ENCODE data around the gene MUSTN1. TPM values are rescaled to one million over a fixed set of nuclear protein-coding genes. Genes with fewer than 3 reads are reported as not detected.

The MUSTN1 gene
- total RNA-seq, 1 donor from 2014 or later: 0.59 TPM

DNA sequence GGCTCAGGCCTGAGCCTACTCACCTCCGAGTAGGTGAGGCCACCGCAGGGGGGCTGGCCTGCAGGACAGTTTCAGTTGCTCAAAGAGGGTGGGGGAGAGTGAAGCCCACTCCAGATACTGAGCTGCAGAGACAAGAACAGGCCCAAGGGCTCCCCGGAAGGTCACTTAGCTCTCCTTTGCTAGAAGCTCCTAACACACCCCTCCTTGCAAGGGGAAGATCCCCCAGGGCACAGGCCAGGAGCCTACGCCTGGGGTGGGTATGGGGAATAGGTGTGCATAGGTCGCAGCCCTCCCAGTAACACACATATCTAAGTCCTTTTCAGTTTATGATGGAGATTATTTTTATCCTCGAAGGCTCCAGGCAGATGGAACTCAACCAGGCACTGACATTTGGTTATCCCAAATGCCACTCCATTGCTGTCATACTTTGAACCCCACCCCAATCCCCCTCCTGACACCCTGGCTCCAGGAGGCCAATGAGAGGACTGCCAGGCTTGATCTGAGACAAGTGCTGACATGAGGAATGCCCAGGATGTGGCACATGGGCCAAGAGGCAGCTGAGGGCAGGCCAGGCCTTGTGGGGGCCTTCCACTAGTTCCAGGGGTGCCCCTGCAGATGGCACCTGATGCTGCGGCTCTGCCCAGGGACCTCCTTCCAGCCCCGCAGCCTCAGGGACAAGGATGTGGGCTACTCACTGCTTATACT, 1.1 kb upstream of the MUSTN1 start:
- intact Hi-C loops (cut with micrococcal nuclease): no loop called here

GRCh38 chr3:52833202-52833601, 1.6 kb downstream of the MUSTN1 start:
- intact Hi-C loops (cut with micrococcal nuclease): no loop called here

- intact Hi-C loops (cut with micrococcal nuclease): no loop called here
These were observed 3.1 kb downstream of the MUSTN1 start for GRCh38 chr3:52831500-52832301.

DNA sequence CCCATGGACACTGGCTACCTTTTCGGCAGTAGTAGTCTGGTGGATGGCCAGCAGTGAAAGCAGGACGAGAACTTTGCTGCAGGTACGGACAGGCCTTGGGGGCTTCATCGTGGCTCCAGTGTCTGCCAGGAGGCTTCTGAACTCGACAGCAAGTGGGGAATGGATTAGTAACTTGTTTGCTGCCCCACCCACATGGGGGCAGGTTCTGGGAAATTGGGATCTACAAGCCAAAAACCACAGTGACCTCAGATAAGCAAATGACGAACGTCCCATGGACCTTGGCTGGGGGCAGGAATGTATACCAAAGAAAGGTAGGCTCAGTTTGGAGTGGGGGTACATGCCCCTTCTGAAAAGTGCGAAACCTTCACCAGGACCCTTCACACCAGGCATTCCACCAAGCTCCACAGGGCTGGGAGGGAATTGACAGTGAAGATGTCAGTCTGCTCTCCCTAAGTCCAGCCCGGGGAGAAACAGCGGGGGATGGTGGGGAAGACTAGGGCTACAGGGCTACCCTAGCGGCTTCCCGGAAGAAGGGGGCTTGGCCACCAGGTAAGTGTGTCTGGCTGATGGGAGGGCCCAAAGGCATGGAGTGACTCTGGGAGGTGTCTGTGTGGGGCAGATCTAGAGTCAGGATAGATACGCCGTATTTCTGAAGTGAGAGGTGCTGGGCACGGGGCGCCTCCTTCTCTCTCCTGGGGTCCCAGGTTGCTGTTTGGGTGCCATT, 4.1 kb downstream of the MUSTN1 start, which contains the start of gene ITIH4:
TSS of gene ITIH4 (minus strand) at position 138 of the 724 bp plus-strand sequence. CDS start at position 108, 30 bp downstream.
- intact Hi-C loops (cut with micrococcal nuclease): no loop called here

- intact Hi-C loops (cut with micrococcal nuclease): no loop called here
These were observed 4.8 kb downstream of the MUSTN1 start for GRCh38 chr3:52829906-52830463.

DNA sequence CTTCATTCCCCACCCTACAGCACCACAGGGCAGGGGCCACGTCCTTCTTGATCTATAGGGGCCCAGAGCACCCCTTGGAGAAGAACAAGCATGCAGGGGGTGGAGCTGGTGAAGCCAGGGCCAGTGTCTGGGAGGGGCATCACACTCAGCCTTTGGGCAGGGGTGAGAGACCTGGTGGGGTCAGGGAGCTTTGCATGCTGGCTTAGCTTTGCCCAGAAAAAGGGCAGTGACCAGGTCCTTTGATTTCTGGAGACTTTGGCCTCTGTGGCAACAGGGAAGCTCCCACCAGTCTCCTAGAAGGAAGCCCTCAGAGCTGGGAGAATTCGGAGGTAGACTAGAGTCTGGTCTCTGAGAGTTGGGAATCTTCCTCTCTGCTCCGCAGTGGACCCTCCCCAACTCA, 5.3 kb downstream of the MUSTN1 start:
- intact Hi-C loops (cut with micrococcal nuclease): no loop called here

- intact Hi-C loops (cut with micrococcal nuclease): no loop called here
These were observed 6.9 kb downstream of the MUSTN1 start for GRCh38 chr3:52827866-52828376.

- intact Hi-C loops (cut with micrococcal nuclease): no loop called here
These were observed 7.4 kb downstream of the MUSTN1 start for GRCh38 chr3:52827441-52827840.

DNA sequence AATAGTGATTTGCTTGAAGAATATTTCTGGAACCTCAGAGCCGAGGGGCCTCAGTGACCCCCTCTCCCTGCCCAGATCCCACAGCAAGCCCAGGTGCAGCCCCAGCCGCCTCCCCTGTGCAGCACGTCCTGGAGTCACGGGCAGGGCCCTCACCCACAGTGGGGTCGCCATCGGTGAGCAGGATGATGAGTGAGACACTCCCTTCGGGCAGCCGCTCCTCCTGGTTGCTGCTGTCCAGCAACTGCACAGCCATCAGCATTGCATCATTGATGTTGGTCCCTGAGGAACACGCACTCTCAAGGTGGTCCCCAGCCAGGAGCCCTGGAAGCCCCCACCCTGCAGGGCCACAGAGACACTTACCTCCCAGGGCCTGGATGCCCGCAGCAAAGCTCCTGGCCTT, 10.8 kb downstream of the MUSTN1 start:
- intact Hi-C loops (cut with micrococcal nuclease): no loop called here

GRCh38 chr3:52822363-52822762, 12.5 kb downstream of the MUSTN1 start:
- intact Hi-C loops (cut with micrococcal nuclease): no loop called here

GRCh38 chr3:52820736-52821135, 14.1 kb downstream of the MUSTN1 start:
- intact Hi-C loops (cut with micrococcal nuclease): no loop called here

DNA sequence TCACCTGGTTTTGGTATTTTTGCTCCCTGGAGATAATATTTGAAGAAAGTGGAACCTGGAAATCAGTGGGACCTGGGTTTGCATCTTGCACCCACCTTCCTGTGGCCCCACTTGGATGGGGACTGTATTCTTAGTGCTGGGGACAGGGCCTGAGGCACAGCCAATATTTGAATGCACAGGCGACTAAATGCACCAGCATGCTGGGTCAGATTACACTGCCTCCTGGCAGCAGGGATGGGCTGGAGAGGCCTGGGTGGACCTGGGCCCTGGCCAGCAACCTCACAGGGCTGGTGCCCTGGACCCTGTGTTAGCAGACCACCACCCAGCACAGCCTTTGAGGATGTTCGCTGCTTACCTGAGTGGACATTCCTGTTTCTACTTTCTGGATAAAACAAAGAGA, 14.9 kb downstream of the MUSTN1 start:
- intact Hi-C loops (cut with micrococcal nuclease): no loop called here

DNA sequence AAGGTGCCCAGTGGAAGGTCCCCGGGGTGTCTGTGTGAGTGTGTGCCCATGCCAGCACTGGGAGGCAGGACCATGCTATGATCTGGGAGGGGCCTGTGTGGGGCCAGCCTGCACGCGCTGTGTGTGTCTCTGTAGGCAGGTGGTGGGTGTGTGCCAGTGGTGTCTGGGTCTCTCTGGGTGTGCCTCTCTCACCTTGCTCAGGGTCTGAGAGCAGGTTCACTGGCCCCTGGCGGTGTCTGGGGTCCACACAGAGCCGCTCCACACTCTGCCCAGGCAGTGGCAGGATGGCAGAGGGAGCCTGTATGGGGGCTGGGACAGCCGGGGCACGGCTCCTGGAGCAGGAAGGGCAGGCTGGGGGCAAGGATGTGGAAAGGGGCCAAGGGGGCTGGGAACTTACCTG, 17.0 kb downstream of the MUSTN1 start:
- intact Hi-C loops (cut with micrococcal nuclease): no loop called here

DNA sequence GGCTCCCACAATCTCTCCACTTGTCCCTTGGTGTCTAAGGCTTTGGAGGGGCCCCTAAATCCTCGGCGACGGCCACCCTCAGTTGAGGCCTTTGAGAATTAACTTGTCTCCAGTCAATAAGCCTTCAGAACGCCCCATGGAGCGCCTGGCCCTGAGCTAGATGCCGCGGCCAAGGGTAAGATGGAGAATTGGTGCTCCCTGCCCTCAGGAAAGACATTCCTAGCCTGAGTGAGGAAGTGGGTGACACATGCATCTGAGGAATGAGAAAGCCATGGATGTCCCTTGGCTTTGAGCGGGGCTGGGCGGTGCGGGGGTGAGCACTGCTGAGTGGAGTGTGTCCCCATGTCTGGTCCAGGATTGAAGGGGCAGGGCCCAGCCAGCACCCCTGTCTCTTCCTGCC, 17.6 kb downstream of the MUSTN1 start:
- intact Hi-C loops (cut with micrococcal nuclease): no loop called here

- intact Hi-C loops (cut with micrococcal nuclease): no loop called here
These were observed 18.2 kb downstream of the MUSTN1 start for GRCh38 chr3:52816654-52817053.

- intact Hi-C loops (cut with micrococcal nuclease): no loop called here
These were observed 18.6 kb downstream of the MUSTN1 start for GRCh38 chr3:52816199-52816598.

- intact Hi-C loops (cut with micrococcal nuclease): no loop called here
These were observed 21.0 kb downstream of the MUSTN1 start for GRCh38 chr3:52813810-52814209.

DNA sequence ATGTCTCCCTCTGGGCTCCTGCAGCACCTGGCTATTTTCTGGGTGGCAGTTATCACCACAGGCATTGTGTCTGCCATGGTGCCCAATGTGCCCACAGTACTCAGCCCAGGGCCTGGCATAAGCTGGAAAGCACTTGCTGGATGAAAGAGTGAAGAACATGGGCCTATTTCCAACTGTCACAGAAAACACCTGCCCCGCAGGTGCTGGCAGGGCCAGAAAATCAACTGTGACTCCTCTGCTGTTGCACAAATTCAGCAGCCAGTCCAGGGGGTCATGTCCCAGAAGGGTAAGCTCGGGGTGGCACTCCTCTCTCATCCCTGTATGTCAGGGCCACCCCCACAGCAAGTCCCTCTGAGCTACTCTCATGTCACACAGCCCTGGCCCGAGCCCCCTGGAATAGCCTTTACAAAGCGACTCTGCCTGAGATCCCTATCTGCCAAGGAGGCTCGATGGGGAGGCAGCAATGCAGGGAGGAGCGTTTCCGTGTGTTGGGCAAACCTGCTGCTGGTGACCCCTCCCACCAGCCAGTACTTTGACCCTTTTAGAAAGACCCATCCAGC, 23.3 kb downstream of the MUSTN1 start:
- intact Hi-C loops (cut with micrococcal nuclease): no loop called here

DNA sequence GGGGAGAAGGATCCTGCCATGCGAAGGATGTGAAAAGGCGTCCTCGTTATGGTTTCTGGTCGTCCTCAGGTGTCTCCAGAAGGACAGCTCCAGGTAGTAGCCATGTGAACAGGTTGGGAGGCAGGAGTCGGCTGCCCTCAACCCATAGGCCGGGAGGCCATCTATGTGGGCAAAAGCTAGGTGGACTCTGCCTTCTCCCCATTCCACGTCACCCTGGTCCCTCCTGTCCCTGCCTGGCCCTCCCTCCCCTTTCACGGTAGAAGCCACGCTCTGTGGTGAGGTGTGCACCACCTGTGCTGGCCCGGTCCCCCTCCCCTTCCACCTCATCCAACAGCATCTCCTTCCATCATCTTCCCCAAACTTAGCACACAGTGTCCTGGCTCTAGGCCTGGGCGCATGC, 23.9 kb downstream of the MUSTN1 start:
- intact Hi-C loops (cut with micrococcal nuclease): no loop called here

DNA sequence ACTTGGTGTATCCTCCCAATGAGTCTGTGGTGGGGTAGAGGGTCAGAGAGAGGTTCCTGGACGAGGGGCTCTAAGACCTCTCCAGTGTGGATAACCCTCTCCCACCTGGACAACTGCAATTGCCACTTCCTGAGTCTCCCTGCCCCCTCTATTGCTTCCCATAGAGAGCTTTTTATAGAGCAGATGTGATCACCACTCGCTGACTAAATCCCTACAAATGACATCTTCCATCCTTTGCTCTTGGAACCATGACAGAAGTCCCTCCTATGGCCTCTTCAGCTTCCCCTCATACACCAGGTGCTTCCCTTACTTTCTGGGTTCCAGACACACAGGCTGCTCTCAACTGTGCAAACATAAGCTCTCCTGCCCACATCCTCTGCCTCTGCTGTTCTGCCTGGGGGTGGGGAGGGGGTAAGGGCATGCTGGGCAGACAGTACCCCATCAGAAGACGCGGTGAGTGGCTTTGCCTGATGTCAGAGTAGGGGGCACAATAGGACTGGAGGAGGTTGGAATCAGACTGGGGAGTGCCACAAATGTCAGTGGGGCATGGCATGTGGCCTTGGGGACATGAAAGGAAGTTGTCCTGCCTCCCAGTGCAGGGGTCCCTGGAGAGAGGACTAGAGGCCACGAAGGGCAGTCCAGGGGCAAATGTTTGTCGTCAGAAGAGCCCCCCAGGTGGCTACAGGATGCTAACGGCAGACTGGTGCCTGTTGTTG, 25.0 kb downstream of the MUSTN1 start:
- intact Hi-C loops (cut with micrococcal nuclease): no loop called here

- intact Hi-C loops (cut with micrococcal nuclease): no loop called here
These were observed 25.7 kb downstream of the MUSTN1 start for GRCh38 chr3:52809149-52809548.
